ENCODE measurements around the gene BCOR. TPM values are rescaled to one million over a fixed set of nuclear protein-coding genes. Genes with fewer than 3 reads are reported as not detected.

BCOR gene
- total and polyA plus RNA-seq, 2 of the 13 experiments (the other 11 are each of a cell fraction or from before 2014, with no cell fraction given): 14.3 to 15.2 TPM

DNA sequence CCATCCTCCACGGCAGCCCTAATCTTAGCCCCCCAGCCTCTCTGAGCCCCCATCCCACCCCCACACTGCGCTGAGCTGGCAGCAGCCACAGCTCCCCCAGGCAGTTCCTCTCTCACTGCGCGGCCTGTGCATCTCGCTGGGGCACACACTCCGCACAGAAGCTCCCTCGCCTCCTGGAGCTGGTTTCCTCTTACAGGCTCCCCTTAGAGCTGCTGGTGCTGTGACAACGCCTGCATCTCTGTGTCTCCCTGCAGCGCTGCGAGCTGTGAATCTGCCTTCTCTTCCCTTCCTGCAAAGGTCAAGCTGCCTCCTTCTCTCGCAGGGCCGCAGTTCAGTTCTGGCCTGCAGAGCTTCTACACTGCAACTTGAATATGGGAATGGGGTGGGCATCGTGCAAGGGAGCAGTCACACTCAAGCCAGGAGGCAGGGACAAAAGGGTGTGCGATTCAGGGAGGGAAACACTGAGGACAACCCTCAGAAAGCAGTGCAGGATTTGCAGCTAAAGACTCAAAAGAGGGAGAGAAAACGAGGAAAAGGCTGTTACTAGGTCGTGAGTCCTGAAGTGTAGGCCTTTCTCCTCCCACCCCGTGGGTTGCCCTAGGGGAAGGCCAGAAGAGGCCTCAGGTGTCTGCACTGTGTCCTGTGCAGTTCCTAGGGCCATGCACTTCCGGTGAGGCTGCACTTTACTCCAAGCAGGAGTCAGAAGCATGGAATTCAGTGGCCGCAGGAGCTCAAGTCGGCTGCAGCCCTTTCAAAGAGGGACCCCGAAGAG, 87.0 kb downstream of the BCOR start (continued):
- TF ChIP-seq ATF7 (IDR thresholded peaks at IDR 0.05) (no peak), ATF7 (CRISPR knock-in tag; IDR thresholded peaks at IDR 0.05) (no peak), MEIS1 (CRISPR knock-in tag; IDR thresholded peaks at IDR 0.05; ENCODE audit: borderline replicate concordance) (no peak), ZNF460 (CRISPR knock-in tag; IDR thresholded peaks at IDR 0.05; ENCODE audit: borderline replicate concordance) (no peak), HOXA7 (CRISPR knock-in tag; IDR thresholded peaks at IDR 0.05) (no peak), FOXA3 (CRISPR knock-in tag; IDR thresholded peaks at IDR 0.05) (0 out of 2 replicates have a peak, but pooled peaks have one; percentile 16), PHB2 (IDR thresholded peaks at IDR 0.05; ENCODE audit: partially characterized antibody) (no peak), GABPB1 (CRISPR knock-in tag; IDR thresholded peaks at IDR 0.05) (peak; percentile 79), ZMAT5 (CRISPR knock-in tag; IDR thresholded peaks at IDR 0.05; ENCODE audit: borderline replicate concordance, low read depth) (no peak), TBP (CRISPR knock-in tag; IDR thresholded peaks at IDR 0.05) (no peak), ZNF660 (CRISPR knock-in tag; IDR thresholded peaks at IDR 0.05; ENCODE audit: borderline replicate concordance, low read depth) (no peak), ZSCAN9 (CRISPR knock-in tag; IDR thresholded peaks at IDR 0.05; ENCODE audit: borderline replicate concordance) (no peak), EP300 (IDR thresholded peaks at IDR 0.05; ENCODE audit: low read depth in 2 of 2, low read length in 2 of 2) (peak in 1 of 2 experiments; percentile 46; a peak in 2 of 4 replicates), EP300 (CRISPR knock-in tag; IDR thresholded peaks at IDR 0.05; ENCODE audit: borderline replicate concordance) (no peak), SAP130 (CRISPR knock-in tag; IDR thresholded peaks at IDR 0.05; ENCODE audit: low read depth) (peak; percentile 32; the same call in 1 of the 2 replicates), RFX3 (CRISPR knock-in tag; IDR thresholded peaks at IDR 0.05) (no peak), MAFF (IDR thresholded peaks at IDR 0.05; ENCODE audit: low read depth, low read length) (no peak), ZNF263 (CRISPR knock-in tag; IDR thresholded peaks at IDR 0.05) (no peak), ZMYM3 (CRISPR knock-in tag; IDR thresholded peaks at IDR 0.05) (no peak), PAF1 (CRISPR knock-in tag; IDR thresholded peaks at IDR 0.05) (no peak), ARNTL (CRISPR knock-in tag; IDR thresholded peaks at IDR 0.05) (no peak), MLXIP (CRISPR knock-in tag; IDR thresholded peaks at IDR 0.05; ENCODE audit: borderline replicate concordance) (no peak)
- TF ChIP-seq, protein P1, sequence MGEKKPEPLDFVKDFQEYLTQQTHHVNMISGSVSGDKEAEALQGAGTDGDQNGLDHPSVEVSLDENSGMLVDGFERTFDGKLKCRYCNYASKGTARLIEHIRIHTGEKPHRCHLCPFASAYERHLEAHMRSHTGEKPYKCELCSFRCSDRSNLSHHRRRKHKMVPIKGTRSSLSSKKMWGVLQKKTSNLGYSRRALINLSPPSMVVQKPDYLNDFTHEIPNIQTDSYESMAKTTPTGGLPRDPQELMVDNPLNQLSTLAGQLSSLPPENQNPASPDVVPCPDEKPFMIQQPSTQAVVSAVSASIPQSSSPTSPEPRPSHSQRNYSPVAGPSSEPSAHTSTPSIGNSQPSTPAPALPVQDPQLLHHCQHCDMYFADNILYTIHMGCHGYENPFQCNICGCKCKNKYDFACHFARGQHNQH (CRISPR knock-in tag; IDR thresholded peaks at IDR 0.05): no peak
- TF ChIP-seq, protein P2, sequence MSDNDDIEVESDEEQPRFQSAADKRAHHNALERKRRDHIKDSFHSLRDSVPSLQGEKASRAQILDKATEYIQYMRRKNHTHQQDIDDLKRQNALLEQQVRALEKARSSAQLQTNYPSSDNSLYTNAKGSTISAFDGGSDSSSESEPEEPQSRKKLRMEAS (IDR thresholded peaks at IDR 0.05): peak; percentile 56
- TF ChIP-seq, protein P3, sequence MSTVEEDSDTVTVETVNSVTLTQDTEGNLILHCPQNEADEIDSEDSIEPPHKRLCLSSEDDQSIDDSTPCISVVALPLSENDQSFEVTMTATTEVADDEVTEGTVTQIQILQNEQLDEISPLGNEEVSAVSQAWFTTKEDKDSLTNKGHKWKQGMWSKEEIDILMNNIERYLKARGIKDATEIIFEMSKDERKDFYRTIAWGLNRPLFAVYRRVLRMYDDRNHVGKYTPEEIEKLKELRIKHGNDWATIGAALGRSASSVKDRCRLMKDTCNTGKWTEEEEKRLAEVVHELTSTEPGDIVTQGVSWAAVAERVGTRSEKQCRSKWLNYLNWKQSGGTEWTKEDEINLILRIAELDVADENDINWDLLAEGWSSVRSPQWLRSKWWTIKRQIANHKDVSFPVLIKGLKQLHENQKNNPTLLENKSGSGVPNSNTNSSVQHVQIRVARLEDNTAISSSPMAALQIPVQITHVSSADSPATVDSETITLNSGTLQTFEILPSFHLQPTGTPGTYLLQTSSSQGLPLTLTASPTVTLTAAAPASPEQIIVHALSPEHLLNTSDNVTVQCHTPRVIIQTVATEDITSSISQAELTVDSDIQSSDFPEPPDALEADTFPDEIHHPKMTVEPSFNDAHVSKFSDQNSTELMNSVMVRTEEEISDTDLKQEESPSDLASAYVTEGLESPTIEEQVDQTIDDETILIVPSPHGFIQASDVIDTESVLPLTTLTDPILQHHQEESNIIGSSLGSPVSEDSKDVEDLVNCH (CRISPR knock-in tag; IDR thresholded peaks at IDR 0.05): no peak
